A549 (cell line): Measurements from ENCODE around the gene ZNF526.
A peak's percentile ranks its signal among the peaks of the same experiment; 100 is the strongest.

Experiments
- CEBPB ChIP-seq, 2 experiments: fragments of >200 bp in 1 of 2; sonication (Bioruptor Twin) in 1 of 2; formaldehyde crosslinking in 1 of 2; IDR thresholded peaks; 2 replicates each; pipeline ENCODE4 v1.6.1; 2012 to 2016
- CHD2 ChIP-seq: fragments of 150-350 bp; IDR thresholded peaks from 2 replicates; pipeline ENCODE4 v1.6.1; 2014; ENCODE audit warnings: low read length; ENCODE audit not compliant: partially characterized antibody
- EP300 ChIP-seq, 2 experiments: fragments of >200 bp; sonication (Bioruptor Twin); formaldehyde crosslinking; IDR thresholded peaks; 2 replicates in 1 of 2; 3 replicates in 1 of 2; pipeline ENCODE4 v1.6.1; 2016 to 2017
- ESRRA ChIP-seq: fragments of 150-350 bp; IDR thresholded peaks from 2 replicates; pipeline ENCODE4 v1.6.1; 2014; ENCODE audit warnings: mild to moderate bottlenecking, low read length, borderline replicate concordance
- FOSL2 ChIP-seq, 2 experiments: fragments of 450-650 bp in 1 of 2; fragments of >200 bp in 1 of 2; sonication (Bioruptor Twin) in 1 of 2; formaldehyde crosslinking; IDR thresholded peaks; 2 replicates each; pipeline versions ENCODE4 v1.5.0 to v1.6.1; 2016 to 2020; ENCODE audit warnings: mild to moderate bottlenecking in 1 of 2, moderate library complexity in 1 of 2
- HDAC2 ChIP-seq: fragments of 200-600 bp; sonication (generic); IDR thresholded peaks from 2 replicates; pipeline ENCODE4 v1.6.1; 2016
- HOXA7 ChIP-seq: fragments of 250-450 bp; sonication (Bioruptor Pico); IDR thresholded peaks from 2 replicates; pipeline ENCODE4 v1.5.0; 2020; ENCODE audit warnings: mild to moderate bottlenecking, moderate library complexity
- POLR2A ChIP-seq: IDR thresholded peaks from 2 replicates; pipeline ENCODE4 v1.6.1; 2012; ENCODE audit warnings: mild to moderate bottlenecking, low read length
- TF ChIP-seq, protein P1 (sequence below): fragments of >200 bp; sonication (Bioruptor Twin); formaldehyde crosslinking; IDR thresholded peaks from 3 replicates; pipeline ENCODE4 v1.5.1; 2016
- TF ChIP-seq, protein P2 (sequence below): fragments of 150-350 bp; IDR thresholded peaks from 2 replicates; pipeline ENCODE4 v1.6.1; 2014; ENCODE audit warnings: low read depth, mild to moderate bottlenecking, low read length
- TF ChIP-seq, protein P3 (sequence below): fragments of 200-600 bp; sonication (generic); IDR thresholded peaks from 2 replicates; pipeline ENCODE4 v1.6.1; 2016; ENCODE audit warnings: antibody characterized with exemption, mild to moderate bottlenecking, moderate library complexity
- TF ChIP-seq, protein P4 (sequence below): fragments of 450-650 bp; IDR thresholded peaks from 2 replicates; pipeline ENCODE4 v1.6.1; 2014; ENCODE audit warnings: antibody characterized with exemption

DNA sequence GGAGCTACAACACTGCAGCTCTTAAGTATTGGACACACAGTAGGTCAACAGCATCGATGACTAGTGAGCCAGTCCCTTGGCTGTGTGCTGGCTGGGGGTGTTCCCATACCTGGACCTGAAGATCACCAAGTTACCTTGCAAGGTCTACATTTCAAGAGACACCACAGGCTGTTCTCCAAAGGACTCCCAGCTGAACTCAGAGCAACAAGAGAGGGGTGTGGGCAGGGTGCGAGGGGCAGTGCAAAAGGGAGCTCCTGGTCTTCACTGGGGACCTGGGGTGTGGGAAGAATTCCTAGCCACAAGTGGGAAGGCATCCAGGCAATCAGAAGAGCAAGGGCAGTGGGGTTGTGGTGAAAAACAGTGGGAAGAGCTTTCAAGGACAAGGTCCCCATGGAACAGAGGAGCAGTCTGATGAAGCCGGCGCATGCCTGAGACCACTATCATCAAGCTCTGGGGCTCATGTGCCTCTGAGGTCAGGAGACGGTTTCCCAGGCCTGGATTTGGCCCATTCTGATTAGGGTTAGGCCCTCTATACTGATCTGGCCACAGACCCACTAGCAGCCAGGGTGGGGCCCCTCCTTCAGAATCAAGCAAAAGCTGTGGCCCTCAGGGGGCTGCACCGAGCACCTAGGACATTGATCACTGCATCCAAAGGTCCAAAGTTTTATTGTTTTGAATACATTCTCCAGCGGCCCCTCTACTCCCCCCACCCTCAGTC lies 27.0 kb downstream of the ZNF526 start:
- no peak for TF ChIP-seq HDAC2
- TF ChIP-seq, protein P1, sequence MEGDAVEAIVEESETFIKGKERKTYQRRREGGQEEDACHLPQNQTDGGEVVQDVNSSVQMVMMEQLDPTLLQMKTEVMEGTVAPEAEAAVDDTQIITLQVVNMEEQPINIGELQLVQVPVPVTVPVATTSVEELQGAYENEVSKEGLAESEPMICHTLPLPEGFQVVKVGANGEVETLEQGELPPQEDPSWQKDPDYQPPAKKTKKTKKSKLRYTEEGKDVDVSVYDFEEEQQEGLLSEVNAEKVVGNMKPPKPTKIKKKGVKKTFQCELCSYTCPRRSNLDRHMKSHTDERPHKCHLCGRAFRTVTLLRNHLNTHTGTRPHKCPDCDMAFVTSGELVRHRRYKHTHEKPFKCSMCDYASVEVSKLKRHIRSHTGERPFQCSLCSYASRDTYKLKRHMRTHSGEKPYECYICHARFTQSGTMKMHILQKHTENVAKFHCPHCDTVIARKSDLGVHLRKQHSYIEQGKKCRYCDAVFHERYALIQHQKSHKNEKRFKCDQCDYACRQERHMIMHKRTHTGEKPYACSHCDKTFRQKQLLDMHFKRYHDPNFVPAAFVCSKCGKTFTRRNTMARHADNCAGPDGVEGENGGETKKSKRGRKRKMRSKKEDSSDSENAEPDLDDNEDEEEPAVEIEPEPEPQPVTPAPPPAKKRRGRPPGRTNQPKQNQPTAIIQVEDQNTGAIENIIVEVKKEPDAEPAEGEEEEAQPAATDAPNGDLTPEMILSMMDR = no peak
- TF ChIP-seq FOSL2 (IDR thresholded peaks at IDR 0.05) = no peak
- no peak for TF ChIP-seq FOSL2 (CRISPR knock-in tag; IDR thresholded peaks at IDR 0.05)
- TF ChIP-seq, protein P2, sequence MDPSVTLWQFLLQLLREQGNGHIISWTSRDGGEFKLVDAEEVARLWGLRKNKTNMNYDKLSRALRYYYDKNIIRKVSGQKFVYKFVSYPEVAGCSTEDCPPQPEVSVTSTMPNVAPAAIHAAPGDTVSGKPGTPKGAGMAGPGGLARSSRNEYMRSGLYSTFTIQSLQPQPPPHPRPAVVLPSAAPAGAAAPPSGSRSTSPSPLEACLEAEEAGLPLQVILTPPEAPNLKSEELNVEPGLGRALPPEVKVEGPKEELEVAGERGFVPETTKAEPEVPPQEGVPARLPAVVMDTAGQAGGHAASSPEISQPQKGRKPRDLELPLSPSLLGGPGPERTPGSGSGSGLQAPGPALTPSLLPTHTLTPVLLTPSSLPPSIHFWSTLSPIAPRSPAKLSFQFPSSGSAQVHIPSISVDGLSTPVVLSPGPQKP = no peak
- no peak for TF ChIP-seq POLR2A
- TF ChIP-seq ESRRA = no peak
- TF ChIP-seq EP300 (IDR thresholded peaks at IDR 0.05) = no peak
- 0 out of 2 replicates have a peak, but pooled peaks have one; percentile 30 for TF ChIP-seq HOXA7 (CRISPR knock-in tag)
- no peak for TF ChIP-seq CEBPB (IDR thresholded peaks at IDR 0.05)
- TF ChIP-seq, protein P3, sequence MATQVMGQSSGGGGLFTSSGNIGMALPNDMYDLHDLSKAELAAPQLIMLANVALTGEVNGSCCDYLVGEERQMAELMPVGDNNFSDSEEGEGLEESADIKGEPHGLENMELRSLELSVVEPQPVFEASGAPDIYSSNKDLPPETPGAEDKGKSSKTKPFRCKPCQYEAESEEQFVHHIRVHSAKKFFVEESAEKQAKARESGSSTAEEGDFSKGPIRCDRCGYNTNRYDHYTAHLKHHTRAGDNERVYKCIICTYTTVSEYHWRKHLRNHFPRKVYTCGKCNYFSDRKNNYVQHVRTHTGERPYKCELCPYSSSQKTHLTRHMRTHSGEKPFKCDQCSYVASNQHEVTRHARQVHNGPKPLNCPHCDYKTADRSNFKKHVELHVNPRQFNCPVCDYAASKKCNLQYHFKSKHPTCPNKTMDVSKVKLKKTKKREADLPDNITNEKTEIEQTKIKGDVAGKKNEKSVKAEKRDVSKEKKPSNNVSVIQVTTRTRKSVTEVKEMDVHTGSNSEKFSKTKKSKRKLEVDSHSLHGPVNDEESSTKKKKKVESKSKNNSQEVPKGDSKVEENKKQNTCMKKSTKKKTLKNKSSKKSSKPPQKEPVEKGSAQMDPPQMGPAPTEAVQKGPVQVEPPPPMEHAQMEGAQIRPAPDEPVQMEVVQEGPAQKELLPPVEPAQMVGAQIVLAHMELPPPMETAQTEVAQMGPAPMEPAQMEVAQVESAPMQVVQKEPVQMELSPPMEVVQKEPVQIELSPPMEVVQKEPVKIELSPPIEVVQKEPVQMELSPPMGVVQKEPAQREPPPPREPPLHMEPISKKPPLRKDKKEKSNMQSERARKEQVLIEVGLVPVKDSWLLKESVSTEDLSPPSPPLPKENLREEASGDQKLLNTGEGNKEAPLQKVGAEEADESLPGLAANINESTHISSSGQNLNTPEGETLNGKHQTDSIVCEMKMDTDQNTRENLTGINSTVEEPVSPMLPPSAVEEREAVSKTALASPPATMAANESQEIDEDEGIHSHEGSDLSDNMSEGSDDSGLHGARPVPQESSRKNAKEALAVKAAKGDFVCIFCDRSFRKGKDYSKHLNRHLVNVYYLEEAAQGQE = no peak
- TF ChIP-seq CHD2 = no peak
- TF ChIP-seq, protein P4, sequence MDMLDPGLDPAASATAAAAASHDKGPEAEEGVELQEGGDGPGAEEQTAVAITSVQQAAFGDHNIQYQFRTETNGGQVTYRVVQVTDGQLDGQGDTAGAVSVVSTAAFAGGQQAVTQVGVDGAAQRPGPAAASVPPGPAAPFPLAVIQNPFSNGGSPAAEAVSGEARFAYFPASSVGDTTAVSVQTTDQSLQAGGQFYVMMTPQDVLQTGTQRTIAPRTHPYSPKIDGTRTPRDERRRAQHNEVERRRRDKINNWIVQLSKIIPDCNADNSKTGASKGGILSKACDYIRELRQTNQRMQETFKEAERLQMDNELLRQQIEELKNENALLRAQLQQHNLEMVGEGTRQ = no peak
